ENCODE measurements around the gene TRABD2B. TPM values are rescaled to one million over a fixed set of nuclear protein-coding genes. Genes with fewer than 3 reads are reported as not detected.

Gene TRABD2B
- total RNA-seq, 1 experiment from 2014 or later, result 10.3 TPM

DNA sequence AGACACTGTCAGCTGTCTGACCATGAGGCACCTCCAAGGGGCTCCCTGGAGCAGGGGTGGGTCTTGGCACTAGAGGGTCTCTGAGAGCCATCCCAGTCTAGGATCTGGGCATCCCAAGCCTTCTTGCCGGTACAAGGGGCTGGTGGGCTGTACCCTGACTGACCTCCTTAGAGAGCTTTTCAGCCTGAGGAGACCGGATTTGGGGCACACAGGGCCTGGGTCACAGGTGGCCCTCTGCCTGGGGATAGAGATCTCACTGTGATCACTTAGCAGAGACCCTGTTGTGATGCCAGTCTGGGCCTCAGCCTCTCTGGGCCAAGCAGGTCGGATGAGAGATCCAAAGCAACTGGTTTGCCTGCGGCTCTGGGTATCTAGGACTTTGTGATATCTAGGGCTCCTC is 227.2 kb downstream of the TRABD2B start (continued):
- TF ChIP-seq, protein P1, sequence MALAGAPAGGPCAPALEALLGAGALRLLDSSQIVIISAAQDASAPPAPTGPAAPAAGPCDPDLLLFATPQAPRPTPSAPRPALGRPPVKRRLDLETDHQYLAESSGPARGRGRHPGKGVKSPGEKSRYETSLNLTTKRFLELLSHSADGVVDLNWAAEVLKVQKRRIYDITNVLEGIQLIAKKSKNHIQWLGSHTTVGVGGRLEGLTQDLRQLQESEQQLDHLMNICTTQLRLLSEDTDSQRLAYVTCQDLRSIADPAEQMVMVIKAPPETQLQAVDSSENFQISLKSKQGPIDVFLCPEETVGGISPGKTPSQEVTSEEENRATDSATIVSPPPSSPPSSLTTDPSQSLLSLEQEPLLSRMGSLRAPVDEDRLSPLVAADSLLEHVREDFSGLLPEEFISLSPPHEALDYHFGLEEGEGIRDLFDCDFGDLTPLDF (CRISPR knock-in tag; IDR thresholded peaks at IDR 0.05), result no peak
- TF ChIP-seq CREB1 (CRISPR knock-in tag; IDR thresholded peaks at IDR 0.05), result no peak

DNA sequence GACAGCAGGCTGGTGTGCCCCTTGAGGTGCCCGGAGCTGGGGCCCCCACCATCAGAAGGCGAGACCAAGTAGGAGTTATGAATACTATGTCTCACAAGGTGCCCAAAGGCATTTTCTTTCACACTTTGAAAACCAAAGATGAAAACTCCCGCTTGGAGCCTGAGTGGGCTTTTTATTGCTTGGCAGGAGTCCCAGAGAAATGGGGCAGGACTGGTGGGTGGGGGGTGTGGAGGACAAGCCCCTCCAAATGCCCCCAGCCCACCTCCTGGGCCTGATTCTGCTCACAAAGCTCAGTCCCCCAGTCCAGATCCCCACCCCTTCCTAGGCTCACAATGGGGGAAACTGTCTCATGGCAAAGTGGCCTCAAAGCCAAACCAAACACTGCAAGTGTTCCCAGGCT is 227.9 kb downstream of the TRABD2B start:
- Mint-ChIP-seq H3K4me1 (no peaks in the 10 kb centered on the region), H3K27me3 (ENCODE audit: low read depth) (no peaks in the 10 kb centered on the region; the same call in 1 of the 2 replicates), H3K27ac (no peak overlapping the region), H3K36me3 (peaks cover 2% of the 10 kb centered on the region; the same call in 1 of the 2 replicates), H3K4me3 (no peak overlapping the region), H3K9me3 (no peaks in the 10 kb centered on the region)
- ChIA-PET POLR2A (interaction anchor here (0.7 kb wide), 1 partner anchor 459 kb away, joined by 3 read pairs; no protein-coding TSS in a partner anchor), CTCF (interaction anchor here (1.1 kb wide), 1 partner anchor 14 kb away, joined by 3 read pairs; no protein-coding TSS in a partner anchor)
- no peak for ATAC-seq
- no peak for DNase-seq (ENCODE audit: low spot score)
- TF ChIP-seq, protein P2, sequence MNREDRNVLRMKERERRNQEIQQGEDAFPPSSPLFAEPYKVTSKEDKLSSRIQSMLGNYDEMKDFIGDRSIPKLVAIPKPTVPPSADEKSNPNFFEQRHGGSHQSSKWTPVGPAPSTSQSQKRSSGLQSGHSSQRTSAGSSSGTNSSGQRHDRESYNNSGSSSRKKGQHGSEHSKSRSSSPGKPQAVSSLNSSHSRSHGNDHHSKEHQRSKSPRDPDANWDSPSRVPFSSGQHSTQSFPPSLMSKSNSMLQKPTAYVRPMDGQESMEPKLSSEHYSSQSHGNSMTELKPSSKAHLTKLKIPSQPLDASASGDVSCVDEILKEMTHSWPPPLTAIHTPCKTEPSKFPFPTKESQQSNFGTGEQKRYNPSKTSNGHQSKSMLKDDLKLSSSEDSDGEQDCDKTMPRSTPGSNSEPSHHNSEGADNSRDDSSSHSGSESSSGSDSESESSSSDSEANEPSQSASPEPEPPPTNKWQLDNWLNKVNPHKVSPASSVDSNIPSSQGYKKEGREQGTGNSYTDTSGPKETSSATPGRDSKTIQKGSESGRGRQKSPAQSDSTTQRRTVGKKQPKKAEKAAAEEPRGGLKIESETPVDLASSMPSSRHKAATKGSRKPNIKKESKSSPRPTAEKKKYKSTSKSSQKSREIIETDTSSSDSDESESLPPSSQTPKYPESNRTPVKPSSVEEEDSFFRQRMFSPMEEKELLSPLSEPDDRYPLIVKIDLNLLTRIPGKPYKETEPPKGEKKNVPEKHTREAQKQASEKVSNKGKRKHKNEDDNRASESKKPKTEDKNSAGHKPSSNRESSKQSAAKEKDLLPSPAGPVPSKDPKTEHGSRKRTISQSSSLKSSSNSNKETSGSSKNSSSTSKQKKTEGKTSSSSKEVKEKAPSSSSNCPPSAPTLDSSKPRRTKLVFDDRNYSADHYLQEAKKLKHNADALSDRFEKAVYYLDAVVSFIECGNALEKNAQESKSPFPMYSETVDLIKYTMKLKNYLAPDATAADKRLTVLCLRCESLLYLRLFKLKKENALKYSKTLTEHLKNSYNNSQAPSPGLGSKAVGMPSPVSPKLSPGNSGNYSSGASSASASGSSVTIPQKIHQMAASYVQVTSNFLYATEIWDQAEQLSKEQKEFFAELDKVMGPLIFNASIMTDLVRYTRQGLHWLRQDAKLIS (CRISPR knock-in tag; IDR thresholded peaks at IDR 0.05; ENCODE audit: borderline replicate concordance), result no peak
- TF ChIP-seq OVOL2 (CRISPR knock-in tag; IDR thresholded peaks at IDR 0.05; ENCODE audit: borderline replicate concordance) (no peak), TCF7 (CRISPR knock-in tag; IDR thresholded peaks at IDR 0.05; ENCODE audit: low read depth) (no peak), ZNF423 (CRISPR knock-in tag; IDR thresholded peaks at IDR 0.05) (no peak), ZNF317 (CRISPR knock-in tag; IDR thresholded peaks at IDR 0.05; ENCODE audit: borderline replicate concordance, low read depth) (no peak), FOXP1 (CRISPR knock-in tag; IDR thresholded peaks at IDR 0.05; ENCODE audit: borderline replicate concordance) (no peak), RELA (CRISPR knock-in tag; IDR thresholded peaks at IDR 0.05; ENCODE audit: borderline replicate concordance) (no peak), MXD4 (CRISPR knock-in tag; IDR thresholded peaks at IDR 0.05; ENCODE audit: borderline replicate concordance) (no peak), RORB (CRISPR knock-in tag; IDR thresholded peaks at IDR 0.05) (no peak), ETV6 (CRISPR knock-in tag; IDR thresholded peaks at IDR 0.05) (no peak)
- TF ChIP-seq, protein P3, sequence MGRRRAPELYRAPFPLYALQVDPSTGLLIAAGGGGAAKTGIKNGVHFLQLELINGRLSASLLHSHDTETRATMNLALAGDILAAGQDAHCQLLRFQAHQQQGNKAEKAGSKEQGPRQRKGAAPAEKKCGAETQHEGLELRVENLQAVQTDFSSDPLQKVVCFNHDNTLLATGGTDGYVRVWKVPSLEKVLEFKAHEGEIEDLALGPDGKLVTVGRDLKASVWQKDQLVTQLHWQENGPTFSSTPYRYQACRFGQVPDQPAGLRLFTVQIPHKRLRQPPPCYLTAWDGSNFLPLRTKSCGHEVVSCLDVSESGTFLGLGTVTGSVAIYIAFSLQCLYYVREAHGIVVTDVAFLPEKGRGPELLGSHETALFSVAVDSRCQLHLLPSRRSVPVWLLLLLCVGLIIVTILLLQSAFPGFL (CRISPR knock-in tag; IDR thresholded peaks at IDR 0.05; ENCODE audit: borderline replicate concordance), result no peak
- TF ChIP-seq, protein P4, sequence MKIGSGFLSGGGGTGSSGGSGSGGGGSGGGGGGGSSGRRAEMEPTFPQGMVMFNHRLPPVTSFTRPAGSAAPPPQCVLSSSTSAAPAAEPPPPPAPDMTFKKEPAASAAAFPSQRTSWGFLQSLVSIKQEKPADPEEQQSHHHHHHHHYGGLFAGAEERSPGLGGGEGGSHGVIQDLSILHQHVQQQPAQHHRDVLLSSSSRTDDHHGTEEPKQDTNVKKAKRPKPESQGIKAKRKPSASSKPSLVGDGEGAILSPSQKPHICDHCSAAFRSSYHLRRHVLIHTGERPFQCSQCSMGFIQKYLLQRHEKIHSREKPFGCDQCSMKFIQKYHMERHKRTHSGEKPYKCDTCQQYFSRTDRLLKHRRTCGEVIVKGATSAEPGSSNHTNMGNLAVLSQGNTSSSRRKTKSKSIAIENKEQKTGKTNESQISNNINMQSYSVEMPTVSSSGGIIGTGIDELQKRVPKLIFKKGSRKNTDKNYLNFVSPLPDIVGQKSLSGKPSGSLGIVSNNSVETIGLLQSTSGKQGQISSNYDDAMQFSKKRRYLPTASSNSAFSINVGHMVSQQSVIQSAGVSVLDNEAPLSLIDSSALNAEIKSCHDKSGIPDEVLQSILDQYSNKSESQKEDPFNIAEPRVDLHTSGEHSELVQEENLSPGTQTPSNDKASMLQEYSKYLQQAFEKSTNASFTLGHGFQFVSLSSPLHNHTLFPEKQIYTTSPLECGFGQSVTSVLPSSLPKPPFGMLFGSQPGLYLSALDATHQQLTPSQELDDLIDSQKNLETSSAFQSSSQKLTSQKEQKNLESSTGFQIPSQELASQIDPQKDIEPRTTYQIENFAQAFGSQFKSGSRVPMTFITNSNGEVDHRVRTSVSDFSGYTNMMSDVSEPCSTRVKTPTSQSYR (CRISPR knock-in tag; IDR thresholded peaks at IDR 0.05), result no peak
- TF ChIP-seq, protein P5, sequence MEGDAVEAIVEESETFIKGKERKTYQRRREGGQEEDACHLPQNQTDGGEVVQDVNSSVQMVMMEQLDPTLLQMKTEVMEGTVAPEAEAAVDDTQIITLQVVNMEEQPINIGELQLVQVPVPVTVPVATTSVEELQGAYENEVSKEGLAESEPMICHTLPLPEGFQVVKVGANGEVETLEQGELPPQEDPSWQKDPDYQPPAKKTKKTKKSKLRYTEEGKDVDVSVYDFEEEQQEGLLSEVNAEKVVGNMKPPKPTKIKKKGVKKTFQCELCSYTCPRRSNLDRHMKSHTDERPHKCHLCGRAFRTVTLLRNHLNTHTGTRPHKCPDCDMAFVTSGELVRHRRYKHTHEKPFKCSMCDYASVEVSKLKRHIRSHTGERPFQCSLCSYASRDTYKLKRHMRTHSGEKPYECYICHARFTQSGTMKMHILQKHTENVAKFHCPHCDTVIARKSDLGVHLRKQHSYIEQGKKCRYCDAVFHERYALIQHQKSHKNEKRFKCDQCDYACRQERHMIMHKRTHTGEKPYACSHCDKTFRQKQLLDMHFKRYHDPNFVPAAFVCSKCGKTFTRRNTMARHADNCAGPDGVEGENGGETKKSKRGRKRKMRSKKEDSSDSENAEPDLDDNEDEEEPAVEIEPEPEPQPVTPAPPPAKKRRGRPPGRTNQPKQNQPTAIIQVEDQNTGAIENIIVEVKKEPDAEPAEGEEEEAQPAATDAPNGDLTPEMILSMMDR (IDR thresholded peaks at IDR 0.05), result no peak
- TF ChIP-seq, protein P6, sequence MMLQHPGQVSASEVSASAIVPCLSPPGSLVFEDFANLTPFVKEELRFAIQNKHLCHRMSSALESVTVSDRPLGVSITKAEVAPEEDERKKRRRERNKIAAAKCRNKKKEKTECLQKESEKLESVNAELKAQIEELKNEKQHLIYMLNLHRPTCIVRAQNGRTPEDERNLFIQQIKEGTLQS (CRISPR knock-in tag; conservative IDR thresholded peaks at IDR 0.05), result no peak
- TF ChIP-seq, protein P7, sequence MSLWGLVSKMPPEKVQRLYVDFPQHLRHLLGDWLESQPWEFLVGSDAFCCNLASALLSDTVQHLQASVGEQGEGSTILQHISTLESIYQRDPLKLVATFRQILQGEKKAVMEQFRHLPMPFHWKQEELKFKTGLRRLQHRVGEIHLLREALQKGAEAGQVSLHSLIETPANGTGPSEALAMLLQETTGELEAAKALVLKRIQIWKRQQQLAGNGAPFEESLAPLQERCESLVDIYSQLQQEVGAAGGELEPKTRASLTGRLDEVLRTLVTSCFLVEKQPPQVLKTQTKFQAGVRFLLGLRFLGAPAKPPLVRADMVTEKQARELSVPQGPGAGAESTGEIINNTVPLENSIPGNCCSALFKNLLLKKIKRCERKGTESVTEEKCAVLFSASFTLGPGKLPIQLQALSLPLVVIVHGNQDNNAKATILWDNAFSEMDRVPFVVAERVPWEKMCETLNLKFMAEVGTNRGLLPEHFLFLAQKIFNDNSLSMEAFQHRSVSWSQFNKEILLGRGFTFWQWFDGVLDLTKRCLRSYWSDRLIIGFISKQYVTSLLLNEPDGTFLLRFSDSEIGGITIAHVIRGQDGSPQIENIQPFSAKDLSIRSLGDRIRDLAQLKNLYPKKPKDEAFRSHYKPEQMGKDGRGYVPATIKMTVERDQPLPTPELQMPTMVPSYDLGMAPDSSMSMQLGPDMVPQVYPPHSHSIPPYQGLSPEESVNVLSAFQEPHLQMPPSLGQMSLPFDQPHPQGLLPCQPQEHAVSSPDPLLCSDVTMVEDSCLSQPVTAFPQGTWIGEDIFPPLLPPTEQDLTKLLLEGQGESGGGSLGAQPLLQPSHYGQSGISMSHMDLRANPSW (CRISPR knock-in tag; conservative IDR thresholded peaks at IDR 0.05; ENCODE audit: low read depth), result no peak

Measured in WTC11 (cell line).